H9 (cell line): ENCODE results near the gene RSU1. TPM values are rescaled to one million over a fixed set of nuclear protein-coding genes. Genes with fewer than 3 reads are reported as not detected.

ENCODE experiments used
- DNase-seq: peaks from one replicate; pipeline ENCODE4 v3.0.0-alpha.2; 2017
- H2AFZ ChIP-seq: one replicate; pipeline ENCODE4 v1.6.1; 2013; ENCODE audit warnings: mild to moderate bottlenecking, low read length, control low read depth, moderate library complexity
- H2AK5ac ChIP-seq: 2 replicates; pipeline ENCODE4 v1.6.1; 2013; ENCODE audit warnings: low read length, control low read depth, mixed read lengths; ENCODE audit not compliant: insufficient read length
- H2BK120ac ChIP-seq: one replicate; pipeline ENCODE4 v1.6.1; 2013; ENCODE audit warnings: low read depth, mild to moderate bottlenecking, low read length, control low read depth, inconsistent platforms; ENCODE audit not compliant: poor library complexity, severe bottlenecking
- H2BK12ac ChIP-seq: 2 replicates; pipeline ENCODE4 v1.6.1; 2013; ENCODE audit warnings: low read length, control low read depth, mixed read lengths, low read depth; ENCODE audit not compliant: insufficient read length
- H2BK15ac ChIP-seq: 2 replicates; pipeline ENCODE4 v1.6.1; 2013; ENCODE audit warnings: low read depth, low read length, control low read depth
- H2BK20ac ChIP-seq: one replicate; pipeline ENCODE4 v1.6.1; 2013; ENCODE audit warnings: low read depth, mild to moderate bottlenecking, low read length, control low read depth, inconsistent platforms; ENCODE audit not compliant: poor library complexity, severe bottlenecking
- H2BK5ac ChIP-seq: 2 replicates; pipeline ENCODE4 v1.6.1; 2013; ENCODE audit warnings: low read length, control low read depth, mixed read lengths; ENCODE audit not compliant: insufficient read length
- H3K14ac ChIP-seq: 2 replicates; pipeline ENCODE4 v1.6.1; 2013; ENCODE audit warnings: low read length, control low read depth; ENCODE audit not compliant: insufficient read depth
- H3K18ac ChIP-seq: 2 replicates; pipeline ENCODE4 v1.6.1; 2013; ENCODE audit warnings: low read depth, mild to moderate bottlenecking, mixed read lengths, low read length, control low read depth; ENCODE audit not compliant: insufficient read length
- H3K23ac ChIP-seq: 2 replicates; pipeline ENCODE4 v1.6.1; 2013; ENCODE audit warnings: low read length, control low read depth, mixed read lengths, low read depth; ENCODE audit not compliant: insufficient read length
- H3K23me2 ChIP-seq: 2 replicates; pipeline ENCODE4 v1.6.1; 2013; ENCODE audit warnings: low read depth, mild to moderate bottlenecking, mixed read lengths, low read length, control low read depth; ENCODE audit not compliant: insufficient read length, poor library complexity, severe bottlenecking
- H3K27ac ChIP-seq: 2 replicates; pipeline ENCODE4 v1.5.1; 2013; ENCODE audit warnings: low read length, control low read depth, mixed read lengths, low read depth; ENCODE audit not compliant: insufficient read length
- H3K27me3 ChIP-seq: 2 replicates; pipeline ENCODE4 v1.6.1; 2013; ENCODE audit warnings: low read length, control low read depth, inconsistent platforms; ENCODE audit not compliant: insufficient read depth
- H3K4ac ChIP-seq: 2 replicates; pipeline ENCODE4 v1.6.1; 2013; ENCODE audit warnings: low read depth, mild to moderate bottlenecking, control low read depth, inconsistent platforms, low read length, moderate library complexity
- H3K4me1 ChIP-seq: 2 replicates; pipeline ENCODE4 v1.6.1; 2013; ENCODE audit warnings: low read length, control low read depth, inconsistent platforms; ENCODE audit not compliant: insufficient read depth
- H3K4me2 ChIP-seq: 2 replicates; pipeline ENCODE4 v1.6.1; 2013; ENCODE audit warnings: low read length, control low read depth, mixed read lengths; ENCODE audit not compliant: insufficient read length, insufficient read depth
- H3K56ac ChIP-seq: 2 replicates; pipeline ENCODE4 v1.6.1; 2013; ENCODE audit warnings: low read depth, mild to moderate bottlenecking, mixed read lengths, low read length, control low read depth; ENCODE audit not compliant: insufficient read length
- H3K79me1 ChIP-seq: 2 replicates; pipeline ENCODE4 v1.6.1; 2013; ENCODE audit warnings: low read depth, mild to moderate bottlenecking, moderate library complexity, low read length, control low read depth, inconsistent platforms; ENCODE audit not compliant: insufficient read depth, poor library complexity, severe bottlenecking
- H3K79me2 ChIP-seq: 2 replicates; pipeline ENCODE4 v1.6.1; 2013; ENCODE audit warnings: low read length, control low read depth, inconsistent platforms; ENCODE audit not compliant: insufficient read depth
- H3K9ac ChIP-seq: 2 replicates; pipeline ENCODE4 v1.6.1; 2013; ENCODE audit warnings: low read length, control low read depth, mixed read lengths; ENCODE audit not compliant: insufficient read length; ENCODE audit errors: extremely low read depth
- H3K9me3 ChIP-seq: one replicate; pipeline ENCODE4 v1.6.1; 2013; ENCODE audit warnings: low read depth, low read length, inconsistent platforms; ENCODE audit not compliant: control insufficient read depth
- H3T11ph ChIP-seq: one replicate; pipeline ENCODE4 v1.6.1; 2013; ENCODE audit warnings: mild to moderate bottlenecking, low read length, control low read depth, inconsistent platforms
- H4K20me1 ChIP-seq: one replicate; pipeline ENCODE4 v1.6.1; 2013; ENCODE audit not compliant: control insufficient read depth, insufficient read length, insufficient read depth
- H4K5ac ChIP-seq: 2 replicates; pipeline ENCODE4 v1.6.1; 2013; ENCODE audit warnings: low read depth, mild to moderate bottlenecking, mixed read lengths, low read length, control low read depth; ENCODE audit not compliant: insufficient read length
- H4K8ac ChIP-seq: replicated peaks from 2 replicates; pipeline ENCODE4 v1.6.1; 2013; ENCODE audit warnings: low read length, control low read depth, mixed read lengths, low read depth; ENCODE audit not compliant: insufficient read length
- H4K91ac ChIP-seq: 2 replicates; pipeline ENCODE4 v1.6.1; 2013; ENCODE audit warnings: low read depth, mild to moderate bottlenecking, moderate library complexity, mixed read lengths, low read length, control low read depth; ENCODE audit not compliant: insufficient read length
- H3K27ac Mint-ChIP-seq, 3 experiments: 2 replicates in 2 of 3; 3 replicates in 1 of 3; pipeline ENCODE4 v1.8.0; 2020 to 2021; ENCODE audit warnings: mixed read lengths in 3 of 3, mild to moderate bottlenecking in 1 of 3, moderate library complexity in 1 of 3
- H3K27me3 Mint-ChIP-seq: 2 replicates; pipeline ENCODE4 v1.8.0; 2021; ENCODE audit warnings: low read depth, mild to moderate bottlenecking, moderate library complexity, mixed read lengths
- H3K36me3 Mint-ChIP-seq, 3 experiments: 2 replicates in 2 of 3; 3 replicates in 1 of 3; pipeline ENCODE4 v1.8.0; 2020 to 2021; ENCODE audit warnings: low read depth in 3 of 3, mixed read lengths in 3 of 3; ENCODE audit not compliant: insufficient read depth in 1 of 3
- H3K4me1 Mint-ChIP-seq, 2 experiments: 2 replicates each; pipeline ENCODE4 v1.8.0; 2020; ENCODE audit warnings: mixed read lengths in 2 of 2
- H3K4me3 Mint-ChIP-seq, 2 experiments: 2 replicates in 1 of 2; 3 replicates in 1 of 2; pipeline ENCODE4 v1.8.0; 2020 to 2021; ENCODE audit warnings: mild to moderate bottlenecking in 2 of 2, mixed read lengths in 2 of 2, moderate library complexity in 1 of 2
- H3K9me3 Mint-ChIP-seq, 2 experiments: 2 replicates in 1 of 2; 3 replicates in 1 of 2; pipeline ENCODE4 v1.8.0; 2020; ENCODE audit warnings: mild to moderate bottlenecking in 2 of 2, mixed read lengths in 2 of 2, moderate library complexity in 1 of 2
- CTCF ChIP-seq: fragments of 200-600 bp; sonication (generic); conservative IDR thresholded peaks from 3 replicates; pipeline ENCODE4 v1.8.0; 2021; ENCODE audit warnings: antibody characterized with exemption, mild to moderate bottlenecking
- WGBS: extraction: QIAGEN DNeasy Blood & Tissue Kit; methylation state at CpG from one replicate; pipeline ENCODE4 v1.1.7; 2013; ENCODE audit warnings: missing lambda C conversion rate, low lambda C conversion rate, mixed read lengths; ENCODE audit not compliant: insufficient read length; ENCODE audit errors: extremely low coverage; 5-methylcytosine and 5-hydroxymethylcytosine counted together
- total RNA-seq: library from RNA; stranded (reverse); gene quantifications from 2 replicates; pipeline ENCODE4 v1.2.1, GENCODE V29; 2021

RSU1 gene
- total RNA-seq, 1 experiment from 2014 or later: 59.4 TPM

GRCh38 chr10:16866541-16867275, 49.5 kb upstream of the RSU1 start:
- Histone ChIP-seq H3K56ac (no peak overlapping the region), H3K4me2 (peak overlapping the region; percentile 29), H2AK5ac (no peak overlapping the region), H3K23ac (no peak overlapping the region), H2BK120ac (no peak overlapping the region), H4K8ac (no peak overlapping the region), H3K79me2 (no peaks in the 10 kb centered on the region), H3K14ac (no peak overlapping the region), H2AFZ (no peak overlapping the region), H2BK5ac (no peak overlapping the region), H3K4ac (no peak overlapping the region), H3K18ac (no peak overlapping the region), H3K9ac (no peak overlapping the region), H4K5ac (no peak overlapping the region), H3T11ph (no peak overlapping the region), H3K4me1 (peaks cover 10% of the 10 kb centered on the region), H4K20me1 (no peaks in the 10 kb centered on the region), H4K91ac (no peak overlapping the region), H3K79me1 (no peaks in the 10 kb centered on the region), H2BK20ac (no peak overlapping the region), H3K9me3 (no peaks in the 10 kb centered on the region), H2BK12ac (no peak overlapping the region), H2BK15ac (no peak overlapping the region), H3K27me3 (no peaks in the 10 kb centered on the region), H3K23me2 (no peaks in the 10 kb centered on the region), H3K27ac (no peak overlapping the region)
- Mint-ChIP-seq H3K4me3 (no peak overlapping the region; a peak in 1 of 5 replicates), H3K4me1 (peaks cover 32 to 33% of the 10 kb centered on the region in 2 experiments), H3K36me3 (no peaks in the 10 kb centered on the region), H3K9me3 (no peaks in the 10 kb centered on the region), H3K27ac (peak overlapping the region in 1 of 3 experiments; percentile 7; a peak in 1 of 7 replicates), H3K27me3 (peaks cover 2% of the 10 kb centered on the region; the same call in 1 of the 2 replicates)
- DNase-seq: no peak
- WGBS: no CpG with 5 or more reads among the region's 7 CpGs
- no peak for TF ChIP-seq CTCF
